HEK293 (cell line): ENCODE results near the gene PTRH2.

Source experiments
- CTCF ChIA-PET: fragments of 350-600 bp; formaldehyde crosslinking; extraction: SDS; loops from one replicate; lab custom pipeline; 2021; ENCODE audit warnings: antibody characterized with exemption; lab: Yijun Ruan, JAX
- POLR2A ChIA-PET: fragments of 300-600 bp; formaldehyde crosslinking; extraction: SDS; loops from one replicate; lab custom pipeline; 2020; ENCODE audit warnings: antibody characterized with exemption, inconsistent platforms; lab: Yijun Ruan, JAX
- H3K27ac ChIP-seq: fragments of 200-500 bp; sonication (Bioruptor generic); 2 replicates; pipeline ENCODE4 v1.5.1; 2014; ENCODE audit warnings: low read depth, low read length, control low read depth, inconsistent platforms; ENCODE audit errors: extremely low read depth
- H3K36me3 ChIP-seq, 2 experiments: fragments of 200-500 bp in 1 of 2; sonication (Bioruptor generic) in 1 of 2; 1 replicate in 1 of 2; 2 replicates in 1 of 2; pipeline ENCODE4 v1.5.1; 2014 to 2017; ENCODE audit warnings: inconsistent platforms in 2 of 2, low read length in 2 of 2; ENCODE audit not compliant: control insufficient read depth in 2 of 2, insufficient read depth in 1 of 2
- H3K4me1 ChIP-seq: fragments of 200-500 bp; sonication (Bioruptor generic); 2 replicates; pipeline ENCODE4 v1.5.1; 2014; ENCODE audit warnings: mild to moderate bottlenecking, low read length, inconsistent platforms; ENCODE audit not compliant: control insufficient read depth, insufficient read depth
- H3K4me3 ChIP-seq: 2 replicates; pipeline ENCODE4 v1.5.1; 2011; ENCODE audit warnings: low read depth, mild to moderate bottlenecking, control low read depth, low read length, moderate library complexity
- H3K9me3 ChIP-seq: fragments of 200-500 bp; sonication (Bioruptor generic); 2 replicates; pipeline ENCODE4 v1.5.1; 2014; ENCODE audit warnings: low read depth, low read length, inconsistent platforms; ENCODE audit not compliant: control insufficient read depth, insufficient read depth
- ATF2 ChIP-seq: fragments of 450-650 bp; formaldehyde crosslinking; IDR thresholded peaks from 2 replicates; pipeline ENCODE4 v1.5.1; 2016; ENCODE audit warnings: missing biosample characterization, missing genetic modification characterization, low read depth
- CTCF ChIP-seq: fragments of 450-650 bp; formaldehyde crosslinking; IDR thresholded peaks from 2 replicates; pipeline ENCODE4 v1.5.1; 2016; ENCODE audit warnings: missing biosample characterization, missing genetic modification characterization
- FEZF1 ChIP-seq: fragments of 450-650 bp; formaldehyde crosslinking; IDR thresholded peaks from 2 replicates; pipeline ENCODE4 v1.5.1; 2016; ENCODE audit warnings: missing biosample characterization, missing genetic modification characterization
- KLF17 ChIP-seq: fragments of 450-650 bp; formaldehyde crosslinking; IDR thresholded peaks from 2 replicates; pipeline ENCODE4 v1.5.1; 2016; ENCODE audit warnings: missing biosample characterization, missing genetic modification characterization
- MZF1 ChIP-seq: fragments of 450-650 bp; formaldehyde crosslinking; IDR thresholded peaks from 2 replicates; pipeline ENCODE4 v1.5.1; 2017; ENCODE audit warnings: missing biosample characterization, missing genetic modification characterization, borderline replicate concordance
- OSR2 ChIP-seq: fragments of 450-650 bp; formaldehyde crosslinking; IDR thresholded peaks from 2 replicates; pipeline ENCODE4 v1.5.1; 2016; ENCODE audit warnings: missing biosample characterization, missing genetic modification characterization
- OVOL3 ChIP-seq: fragments of 450-650 bp; formaldehyde crosslinking; IDR thresholded peaks from 2 replicates; pipeline ENCODE4 v1.5.1; 2016; ENCODE audit warnings: missing biosample characterization, missing genetic modification characterization
- PRDM4 ChIP-seq: fragments of 450-650 bp; formaldehyde crosslinking; IDR thresholded peaks from 2 replicates; pipeline ENCODE4 v1.5.1; 2017; ENCODE audit warnings: missing biosample characterization, missing genetic modification characterization
- PRDM6 ChIP-seq: fragments of 450-650 bp; formaldehyde crosslinking; IDR thresholded peaks from 2 replicates; pipeline ENCODE4 v1.5.1; 2017; ENCODE audit warnings: missing biosample characterization, missing genetic modification characterization
- TRIM28 ChIP-seq: IDR thresholded peaks from 2 replicates; pipeline ENCODE4 v1.6.1; 2011; ENCODE audit warnings: low read length, control low read depth, borderline replicate concordance
- ZBTB7A ChIP-seq: fragments of 450-650 bp; formaldehyde crosslinking; IDR thresholded peaks from 2 replicates; pipeline ENCODE4 v1.5.1; 2016; ENCODE audit warnings: low read depth, missing biosample characterization, missing genetic modification characterization
- ZNF2 ChIP-seq: fragments of 450-650 bp; formaldehyde crosslinking; IDR thresholded peaks from 2 replicates; pipeline ENCODE4 v1.5.1; 2016; ENCODE audit warnings: missing biosample characterization, missing genetic modification characterization
- ZNF354C ChIP-seq: fragments of 450-650 bp; formaldehyde crosslinking; IDR thresholded peaks from 2 replicates; pipeline ENCODE4 v1.5.1; 2016; ENCODE audit warnings: missing biosample characterization, missing genetic modification characterization, low read depth, borderline replicate concordance
- ZNF391 ChIP-seq: fragments of 450-650 bp; formaldehyde crosslinking; IDR thresholded peaks from 2 replicates; pipeline ENCODE4 v1.5.1; 2016; ENCODE audit warnings: low read depth, missing biosample characterization, missing genetic modification characterization, borderline replicate concordance
- ZNF394 ChIP-seq: fragments of 450-650 bp; formaldehyde crosslinking; IDR thresholded peaks from 2 replicates; pipeline ENCODE4 v1.5.1; 2016; ENCODE audit warnings: missing biosample characterization, missing genetic modification characterization, mild to moderate bottlenecking, moderate library complexity, borderline replicate concordance
- ZNF510 ChIP-seq: fragments of 450-650 bp; formaldehyde crosslinking; IDR thresholded peaks from 2 replicates; pipeline ENCODE4 v1.5.1; 2018; ENCODE audit warnings: mild to moderate bottlenecking, missing genetic modification characterization, missing biosample characterization; ENCODE audit not compliant: insufficient replicate concordance
- ZNF530 ChIP-seq: fragments of 450-650 bp; formaldehyde crosslinking; IDR thresholded peaks from 2 replicates; pipeline ENCODE4 v1.5.1; 2016; ENCODE audit warnings: low read depth, missing biosample characterization, missing genetic modification characterization
- ZNF548 ChIP-seq: fragments of 450-650 bp; formaldehyde crosslinking; IDR thresholded peaks from 2 replicates; pipeline ENCODE4 v1.5.1; 2016; ENCODE audit warnings: missing biosample characterization, missing genetic modification characterization
- ZNF571 ChIP-seq: fragments of 450-650 bp; formaldehyde crosslinking; IDR thresholded peaks from 2 replicates; pipeline ENCODE4 v1.5.0; 2017; ENCODE audit warnings: missing biosample characterization, missing genetic modification characterization
- ZNF645 ChIP-seq: fragments of 450-650 bp; formaldehyde crosslinking; IDR thresholded peaks from 2 replicates; pipeline ENCODE4; 2016; ENCODE audit warnings: missing biosample characterization, missing genetic modification characterization
- ZNF658 ChIP-seq: fragments of 450-650 bp; formaldehyde crosslinking; IDR thresholded peaks from 2 replicates; pipeline ENCODE4; 2016; ENCODE audit warnings: missing biosample characterization, missing genetic modification characterization
- ZNF664 ChIP-seq: fragments of 450-650 bp; formaldehyde crosslinking; IDR thresholded peaks from 2 replicates; pipeline ENCODE4 v1.5.1; 2016; ENCODE audit warnings: missing biosample characterization, missing genetic modification characterization
- ZNF707 ChIP-seq: fragments of 450-650 bp; formaldehyde crosslinking; IDR thresholded peaks from 2 replicates; pipeline ENCODE4 v1.5.1; 2016; ENCODE audit warnings: missing biosample characterization, missing genetic modification characterization
- ZNF792 ChIP-seq: fragments of 450-650 bp; formaldehyde crosslinking; IDR thresholded peaks from 2 replicates; pipeline ENCODE4 v1.5.1; 2016; ENCODE audit warnings: missing biosample characterization, missing genetic modification characterization
- ZNF837 ChIP-seq: fragments of 450-650 bp; formaldehyde crosslinking; IDR thresholded peaks from 2 replicates; pipeline ENCODE4 v1.5.1; 2016; ENCODE audit warnings: missing biosample characterization, missing genetic modification characterization
- ZNF843 ChIP-seq: fragments of 450-650 bp; formaldehyde crosslinking; IDR thresholded peaks from 2 replicates; pipeline ENCODE4 v1.5.1; 2016; ENCODE audit warnings: missing biosample characterization, missing genetic modification characterization
- ZSCAN5A ChIP-seq: fragments of 450-650 bp; formaldehyde crosslinking; IDR thresholded peaks from 2 replicates; pipeline ENCODE4 v1.5.1; 2016; ENCODE audit warnings: missing biosample characterization, missing genetic modification characterization

PTRH2 gene

GRCh38 chr17:59669944-59670343, 37.3 kb downstream of the PTRH2 start (continued):
- no peak for TF ChIP-seq KLF17
- TF ChIP-seq ZNF530 (tag by site-specific recombination), result no peak
- no peak for TF ChIP-seq OVOL3
- no peak for TF ChIP-seq ZNF391 (tag by site-specific recombination)
- no peak for TF ChIP-seq ZNF2 (tag by site-specific recombination)
- TF ChIP-seq OSR2 (tag by site-specific recombination), result no peak
- no peak for TF ChIP-seq ZNF707 (tag by site-specific recombination)
- no peak for TF ChIP-seq ZNF837 (tag by site-specific recombination)
- no peak for TF ChIP-seq ZBTB7A (tag by site-specific recombination)
- TF ChIP-seq ZSCAN5A (tag by site-specific recombination), result no peak

- Histone ChIP-seq H3K4me1 (no peaks in the 10 kb centered on the region), H3K27ac (no peak overlapping the region), H3K9me3 (no peaks in the 10 kb centered on the region), H3K36me3 (peaks cover 84 to 94% of the 10 kb centered on the region in 2 experiments), H3K4me3 (no peak overlapping the region)
- POLR2A ChIA-PET, result no interaction called here
- CTCF ChIA-PET, result interaction anchor here (0.6 kb wide), 2 partner anchors 150 to 179 kb away, joined by 3 to 6 read pairs; no protein-coding TSS in a partner anchor
- TF ChIP-seq ZNF664 (tag by site-specific recombination) (no peak), ZNF548 (tag by site-specific recombination) (no peak), ZNF571 (tag by site-specific recombination) (no peak), ZNF658 (tag by site-specific recombination) (no peak), ZNF354C (tag by site-specific recombination) (no peak), CTCF (tag by site-specific recombination) (no peak), PRDM4 (tag by site-specific recombination) (peak; percentile 41; the same call in 1 of the 2 replicates), ZNF510 (tag by site-specific recombination) (no peak), TRIM28 (no peak), ZNF394 (tag by site-specific recombination) (no peak), ZNF792 (tag by site-specific recombination) (no peak), ZNF645 (tag by site-specific recombination) (no peak), PRDM6 (tag by site-specific recombination) (peak; percentile 91), FEZF1 (tag by site-specific recombination) (peak; percentile 61), MZF1 (tag by site-specific recombination) (no peak), ATF2 (tag by site-specific recombination) (no peak), ZNF843 (tag by site-specific recombination) (peak; percentile 52; the same call in 1 of the 2 replicates), OVOL3 (peak; percentile 71; the same call in 1 of the 2 replicates)
Observed at GRCh38 chr17:59669411-59669810, 37.8 kb downstream of the PTRH2 start.
